HCT116 (cell line): ENCODE measurements around the gene ACR. TPM values are rescaled to one million over a fixed set of nuclear protein-coding genes. Genes with fewer than 3 reads are reported as not detected.

Experiments
- ATAC-seq: fragments of 200-7000 bp; cut with Tn5 transposase; 2 replicates; pipeline ENCODE4 v1.9.1; 2020; ENCODE audit warnings: mild to moderate bottlenecking, moderate library complexity
- BruUV-seq: library from RNA; stranded (reverse); fragments of 400-500 nt; replicated peaks from 2 replicates; lab custom pipeline; 2021; lab: Mats Ljungman, UMichigan
- CTCF ChIA-PET: fragments of 300-600 bp; sonication (Branson Sonifier 250); formaldehyde crosslinking; loops from one replicate; lab custom pipeline; 2021; ENCODE audit warnings: antibody characterized with exemption; lab: Charles Lee
- POLR2A ChIA-PET: fragments of 300-600, 350-600 bp; sonication (Branson Sonifier 250); formaldehyde crosslinking; loops from one replicate; lab custom pipeline; 2021; ENCODE audit warnings: antibody characterized with exemption; lab: Charles Lee
- RAD21 ChIA-PET, 2 experiments: fragments of 300-600 bp; sonication (Branson Sonifier 250); formaldehyde crosslinking; loops; one replicate each; lab custom pipeline; 2023; ENCODE audit warnings: low total read pairs in 2 of 2; ENCODE audit not compliant: uncharacterized antibody in 2 of 2, unreplicated experiment in 2 of 2, low non-redundant PET in 1 of 2; lab: Charles Lee
- DNase-seq: peaks from one replicate; pipeline ENCODE4 v3.0.0-alpha.2; 2010; ENCODE audit warnings: low read depth, low spot score
- H2AFZ ChIP-seq: fragments of 200-600 bp; shearing (Covaris generic), sonication (generic); 2 replicates; pipeline ENCODE4 v1.6.1; 2017; ENCODE audit warnings: low read depth, mixed run types, mixed read lengths, antibody characterized with exemption, low read length; ENCODE audit not compliant: poor library complexity, severe bottlenecking
- H3K27ac ChIP-seq: 2 replicates; pipeline ENCODE4 v1.5.1; 2012; ENCODE audit warnings: low read depth, low read length
- H3K27me3 ChIP-seq: fragments of 200-600 bp; sonication (generic); 2 replicates; pipeline ENCODE4 v1.6.1; 2016; ENCODE audit warnings: mixed run types, low read length, mixed read lengths; ENCODE audit not compliant: insufficient read depth
- H3K36me3 ChIP-seq, 2 experiments: fragments of 200-500 bp in 1 of 2; fragments of 200-600 bp in 1 of 2; sonication (Bioruptor generic) in 1 of 2; sonication (generic) in 1 of 2; 2 replicates each; pipeline versions ENCODE4 v1.5.1 to v1.6.1; 2014 to 2016; ENCODE audit warnings: low read length in 2 of 2, inconsistent platforms in 1 of 2, mixed read lengths in 1 of 2, mixed run types in 1 of 2; ENCODE audit not compliant: insufficient read depth in 2 of 2, control insufficient read depth in 1 of 2
- H3K4me1 ChIP-seq, 2 experiments: fragments of 200-600 bp in 1 of 2; sonication (generic) in 1 of 2; 2 replicates each; pipeline versions ENCODE4 v1.5.1 to v1.6.1; 2012 to 2017; ENCODE audit warnings: low read length in 2 of 2, inconsistent platforms in 1 of 2, mild to moderate bottlenecking in 1 of 2, mixed read lengths in 1 of 2, mixed run types in 1 of 2, moderate library complexity in 1 of 2; ENCODE audit not compliant: insufficient read depth in 2 of 2, control insufficient read depth in 1 of 2
- H3K4me2 ChIP-seq: fragments of 200-600 bp; sonication (generic); 2 replicates; pipeline ENCODE4 v1.6.1; 2017; ENCODE audit warnings: mixed run types, low read length, mixed read lengths
- H3K4me3 ChIP-seq, 2 experiments: fragments of 200-600 bp in 1 of 2; sonication (generic) in 1 of 2; replicated peaks in 1 of 2; 2 replicates each; pipeline ENCODE4 v1.5.1; 2011 to 2016; ENCODE audit warnings: low read length in 2 of 2, control low read depth in 1 of 2, low read depth in 1 of 2, mild to moderate bottlenecking in 1 of 2, mixed read lengths in 1 of 2, mixed run types in 1 of 2
- H3K79me2 ChIP-seq: fragments of 200-600 bp; sonication (generic); 2 replicates; pipeline ENCODE4 v1.6.1; 2017; ENCODE audit warnings: mild to moderate bottlenecking, mixed run types, low read length, moderate library complexity, mixed read lengths; ENCODE audit not compliant: insufficient read depth
- H3K9ac ChIP-seq: fragments of 200-600 bp; sonication (generic); 2 replicates; pipeline ENCODE4 v1.6.1; 2016; ENCODE audit warnings: low read length, mixed read lengths
- H3K9me2 ChIP-seq: fragments of 200-600 bp; sonication (generic), shearing (Covaris generic); 2 replicates; pipeline ENCODE4 v1.6.1; 2017; ENCODE audit warnings: mixed run types, mild to moderate bottlenecking, moderate library complexity; ENCODE audit not compliant: insufficient read depth
- H3K9me3 ChIP-seq, 2 experiments: fragments of 200-500 bp in 1 of 2; fragments of 200-600 bp in 1 of 2; sonication (Bioruptor generic) in 1 of 2; sonication (generic) in 1 of 2; 2 replicates each; pipeline ENCODE4 v1.6.1; 2014 to 2017; ENCODE audit warnings: low read length in 2 of 2, mixed read lengths in 2 of 2, inconsistent platforms in 1 of 2, low read depth in 1 of 2, mild to moderate bottlenecking in 1 of 2, mixed run types in 1 of 2, moderate library complexity in 1 of 2; ENCODE audit not compliant: control insufficient read depth in 1 of 2, insufficient read depth in 1 of 2
- H4K20me1 ChIP-seq: fragments of 200-600 bp; sonication (generic), shearing (Covaris generic); 2 replicates; pipeline ENCODE4 v1.6.1; 2017; ENCODE audit warnings: mixed run types, mild to moderate bottlenecking, moderate library complexity; ENCODE audit not compliant: insufficient read depth
- EZH2 ChIP-seq: fragments of 200-600 bp; sonication (generic); IDR thresholded peaks from 2 replicates; pipeline ENCODE4 v1.6.1; 2017; ENCODE audit warnings: antibody characterized with exemption, mixed run types
- POLR2AphosphoS5 ChIP-seq: IDR thresholded peaks from 2 replicates; pipeline ENCODE4 v1.6.1; 2011; ENCODE audit warnings: mild to moderate bottlenecking, low read depth, low read length, moderate library complexity
- RAD21 ChIP-seq: IDR thresholded peaks from 2 replicates; pipeline ENCODE4 v1.6.1; 2012; ENCODE audit warnings: low read depth, mild to moderate bottlenecking
- SRF ChIP-seq: IDR thresholded peaks from 2 replicates; pipeline ENCODE4 v1.6.1; 2012; ENCODE audit warnings: low read depth
- intact Hi-C: fragments of 100-400 bp; cut with micrococcal nuclease; formaldehyde crosslinking; loops from 2 replicates; pipeline ENCODE4 v1.10.0; 2022
- total RNA-seq: library from RNA; stranded (reverse); gene quantifications from one replicate; pipeline ENCODE4 v1.2.1, GENCODE V29; 2021; ENCODE audit not compliant: unreplicated experiment
- TF ChIP-seq, protein P1 (sequence below): IDR thresholded peaks from 2 replicates; pipeline ENCODE4 v1.6.1; 2012; ENCODE audit warnings: low read depth

ACR gene
- total RNA-seq, 1 experiment from 2014 or later = 1.5 TPM

GRCh38 chr22:50715250-50715649 lies 22.8 kb upstream of the ACR start:
- intact Hi-C loops = no loop called here

DNA sequence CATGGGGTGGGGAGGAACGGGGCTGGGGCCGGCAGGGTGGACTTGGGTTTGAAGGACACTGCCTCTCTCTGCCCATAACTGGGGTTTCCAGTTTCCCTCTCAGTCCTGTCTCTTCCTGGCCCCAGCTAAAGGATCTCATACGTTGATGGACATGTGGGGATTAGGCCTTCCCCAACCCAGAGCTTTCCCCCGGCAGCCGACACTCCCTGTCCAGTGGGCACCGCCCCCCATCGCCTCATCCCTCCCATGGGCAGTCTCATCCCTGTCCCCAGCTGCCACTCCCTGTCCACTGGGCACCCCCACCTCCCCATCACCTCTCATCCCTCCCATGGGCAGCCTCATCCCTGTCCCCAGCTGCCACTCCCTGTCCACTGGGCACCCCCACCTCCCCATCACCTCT lies 22.2 kb upstream of the ACR start:
- POLR2A ChIA-PET = no interaction called here
- no peak overlapping the region for H3K4me2 ChIP-seq
- H2AFZ ChIP-seq = no peak overlapping the region
- RAD21 ChIA-PET = no interaction called here
- no peak for DNase-seq
- ATAC-seq = no peak
- H3K9me3 ChIP-seq = no peaks in the 10 kb centered on the region
- H3K4me3 ChIP-seq = no peak overlapping the region
- H3K79me2 ChIP-seq = no peaks in the 10 kb centered on the region
- no peak overlapping the region for H3K27ac ChIP-seq
- H3K36me3 ChIP-seq = no peaks in the 10 kb centered on the region
- no peaks in the 10 kb centered on the region for H4K20me1 ChIP-seq
- CTCF ChIA-PET = no interaction called here
- H3K9me2 ChIP-seq = no peaks in the 10 kb centered on the region
- no peak overlapping the region for H3K9ac ChIP-seq
- no peaks in the 10 kb centered on the region for H3K27me3 ChIP-seq
- intact Hi-C loops = no loop called here
- no TSS peak for BruUV-seq
- no peaks in the 10 kb centered on the region for H3K4me1 ChIP-seq
- TF ChIP-seq EZH2 (no peak), RAD21 (no peak), SRF (no peak)
- TF ChIP-seq, protein P1, sequence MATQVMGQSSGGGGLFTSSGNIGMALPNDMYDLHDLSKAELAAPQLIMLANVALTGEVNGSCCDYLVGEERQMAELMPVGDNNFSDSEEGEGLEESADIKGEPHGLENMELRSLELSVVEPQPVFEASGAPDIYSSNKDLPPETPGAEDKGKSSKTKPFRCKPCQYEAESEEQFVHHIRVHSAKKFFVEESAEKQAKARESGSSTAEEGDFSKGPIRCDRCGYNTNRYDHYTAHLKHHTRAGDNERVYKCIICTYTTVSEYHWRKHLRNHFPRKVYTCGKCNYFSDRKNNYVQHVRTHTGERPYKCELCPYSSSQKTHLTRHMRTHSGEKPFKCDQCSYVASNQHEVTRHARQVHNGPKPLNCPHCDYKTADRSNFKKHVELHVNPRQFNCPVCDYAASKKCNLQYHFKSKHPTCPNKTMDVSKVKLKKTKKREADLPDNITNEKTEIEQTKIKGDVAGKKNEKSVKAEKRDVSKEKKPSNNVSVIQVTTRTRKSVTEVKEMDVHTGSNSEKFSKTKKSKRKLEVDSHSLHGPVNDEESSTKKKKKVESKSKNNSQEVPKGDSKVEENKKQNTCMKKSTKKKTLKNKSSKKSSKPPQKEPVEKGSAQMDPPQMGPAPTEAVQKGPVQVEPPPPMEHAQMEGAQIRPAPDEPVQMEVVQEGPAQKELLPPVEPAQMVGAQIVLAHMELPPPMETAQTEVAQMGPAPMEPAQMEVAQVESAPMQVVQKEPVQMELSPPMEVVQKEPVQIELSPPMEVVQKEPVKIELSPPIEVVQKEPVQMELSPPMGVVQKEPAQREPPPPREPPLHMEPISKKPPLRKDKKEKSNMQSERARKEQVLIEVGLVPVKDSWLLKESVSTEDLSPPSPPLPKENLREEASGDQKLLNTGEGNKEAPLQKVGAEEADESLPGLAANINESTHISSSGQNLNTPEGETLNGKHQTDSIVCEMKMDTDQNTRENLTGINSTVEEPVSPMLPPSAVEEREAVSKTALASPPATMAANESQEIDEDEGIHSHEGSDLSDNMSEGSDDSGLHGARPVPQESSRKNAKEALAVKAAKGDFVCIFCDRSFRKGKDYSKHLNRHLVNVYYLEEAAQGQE = no peak

More at GRCh38 chr22:50715250-50715649, 22.8 kb upstream of the ACR start:
- Histone ChIP-seq H3K9me3 (no peaks in the 10 kb centered on the region), H3K36me3 (no peaks in the 10 kb centered on the region), H3K9ac (no peak overlapping the region), H3K4me2 (no peak overlapping the region), H2AFZ (no peak overlapping the region), H3K79me2 (no peaks in the 10 kb centered on the region), H3K27ac (no peak overlapping the region), H4K20me1 (no peaks in the 10 kb centered on the region), H3K27me3 (no peaks in the 10 kb centered on the region), H3K9me2 (no peaks in the 10 kb centered on the region), H3K4me1 (no peaks in the 10 kb centered on the region), H3K4me3 (no peak overlapping the region)
- no TSS peak for BruUV-seq
- CTCF ChIA-PET = no interaction called here
- DNase-seq (no peak), ATAC-seq (no peak)
- TF ChIP-seq EZH2 (no peak), POLR2AphosphoS5 (no peak)
- TF ChIP-seq, protein P1 = no peak
- RAD21 ChIA-PET = no interaction called here
- POLR2A ChIA-PET = no interaction called here
